ENCODE results near the gene PLS1.
"Not testable (repeated sequence)": the region's sequence is repeated elsewhere in the genome, so short reads cannot be mapped to it uniquely, and the experiment has no call there.

Gene PLS1

DNA sequence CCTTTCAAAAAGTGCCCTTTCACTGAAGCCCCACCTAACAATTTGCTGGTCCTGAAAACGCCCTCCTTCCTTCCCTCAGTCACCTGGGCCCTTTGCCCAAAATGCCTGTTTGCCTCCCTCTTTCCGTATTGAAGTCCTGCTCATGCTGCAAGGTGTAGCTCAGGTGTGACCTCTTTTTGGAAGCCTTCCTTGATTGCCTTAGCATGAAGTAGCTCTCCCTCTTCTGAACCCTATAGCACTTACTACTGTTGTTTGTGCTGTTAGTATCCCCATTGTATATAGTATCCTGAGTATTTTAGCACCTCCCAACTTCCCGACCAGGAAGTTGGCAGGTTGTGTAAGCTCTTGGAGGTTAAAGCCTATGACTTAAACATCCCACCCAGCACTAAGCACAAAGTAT is 1.7 kb downstream of the PLS1 start:
- no peak for DNase-seq

GRCh38 chr3:142601713-142602112 is 5.5 kb downstream of the PLS1 start:
- no peak for DNase-seq

DNA sequence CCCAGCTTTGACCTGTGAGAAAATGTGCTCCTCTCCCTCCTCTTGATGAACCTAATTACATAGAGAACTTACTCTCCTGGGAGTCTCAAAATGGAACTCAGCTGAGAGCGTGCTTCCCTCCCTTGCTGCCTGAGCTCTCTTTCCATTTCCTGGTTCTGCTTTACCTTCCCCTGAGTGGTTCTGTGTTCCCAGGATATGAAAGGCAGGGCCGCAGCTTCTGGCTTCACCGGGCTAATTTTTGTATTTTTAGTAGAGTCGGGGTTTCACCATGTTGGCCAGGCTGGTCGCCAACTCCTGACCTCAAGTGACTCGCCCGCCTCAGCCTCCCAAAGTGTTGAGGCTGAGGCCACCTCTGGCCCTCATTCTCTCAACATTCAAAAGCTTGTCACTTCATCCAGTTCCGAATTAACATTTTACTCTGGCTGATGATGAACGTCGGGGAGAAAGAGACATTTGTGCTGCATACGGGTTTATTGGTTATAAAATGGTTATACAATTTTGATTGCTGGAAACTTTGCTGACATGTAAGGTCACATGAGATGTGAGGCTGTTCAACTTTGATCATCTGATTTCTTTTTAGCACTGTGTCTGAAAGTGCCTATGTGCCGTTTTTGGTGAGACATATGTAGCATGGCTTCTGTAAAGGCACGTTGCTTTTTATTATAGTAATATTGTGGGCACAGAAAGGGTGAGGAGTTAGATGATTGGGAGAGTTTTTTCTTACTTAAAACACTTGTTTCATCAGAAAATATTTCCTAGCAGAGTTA is 6.6 kb downstream of the PLS1 start:
- no peak for DNase-seq

DNA sequence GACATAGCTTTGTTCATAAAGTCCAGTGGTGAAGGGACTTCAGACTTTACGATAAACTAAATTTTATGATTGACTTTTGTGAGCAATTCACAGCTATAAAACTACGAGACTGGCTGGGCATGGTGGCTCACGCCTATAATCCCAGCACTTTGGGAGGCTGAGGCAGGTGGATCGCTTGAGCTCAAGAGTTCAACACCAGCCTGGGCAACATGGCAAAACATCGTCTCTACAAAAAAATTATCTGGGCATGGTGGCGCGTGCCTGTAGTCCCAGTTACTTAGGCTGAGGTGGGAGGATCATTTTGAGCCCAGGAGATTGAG is 7.2 kb downstream of the PLS1 start:
- DNase-seq = not testable (repeated sequence)

DNA sequence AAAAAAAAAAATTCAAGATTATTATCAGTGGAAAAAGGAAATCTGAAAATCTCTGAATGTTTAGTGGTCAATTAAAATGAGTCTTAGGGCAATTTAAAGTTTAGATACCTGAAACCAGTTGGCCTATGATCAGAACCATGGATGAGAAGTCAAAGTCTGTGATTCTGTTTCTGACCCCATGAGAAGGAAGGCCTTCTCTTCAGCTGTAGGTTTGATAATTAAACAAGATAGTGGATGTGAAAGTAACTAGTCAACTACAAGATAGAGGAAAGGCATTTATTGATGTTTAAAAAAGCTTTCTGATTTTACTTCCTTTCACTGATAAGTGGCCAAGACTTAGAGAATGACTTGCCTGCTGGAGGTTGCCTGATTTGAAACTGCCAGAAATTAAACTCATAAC is 8.7 kb downstream of the PLS1 start:
- DNase-seq = no peak

- DNase-seq = no peak
Measured at GRCh38 chr3:142608631-142609030, 12.4 kb downstream of the PLS1 start.

DNA sequence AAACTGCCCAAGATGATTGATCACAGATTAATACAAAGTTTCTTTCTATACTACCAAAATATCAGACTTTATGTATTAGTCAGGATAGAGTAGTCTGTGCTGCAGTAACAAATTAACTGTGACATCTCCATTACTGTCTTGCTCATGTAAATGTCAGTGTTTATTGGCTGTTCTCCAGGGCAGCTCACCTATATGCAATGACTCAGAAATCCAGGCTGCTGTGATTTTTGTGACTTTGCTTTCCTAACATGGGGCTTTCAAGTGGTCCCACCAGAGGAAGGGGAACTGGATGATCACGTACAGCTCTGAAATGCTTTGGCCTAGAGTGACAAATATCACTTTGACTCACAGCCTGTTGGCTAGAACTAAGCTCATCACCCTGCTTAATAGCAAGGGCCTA is 12.9 kb downstream of the PLS1 start:
- no peak for DNase-seq

DNA sequence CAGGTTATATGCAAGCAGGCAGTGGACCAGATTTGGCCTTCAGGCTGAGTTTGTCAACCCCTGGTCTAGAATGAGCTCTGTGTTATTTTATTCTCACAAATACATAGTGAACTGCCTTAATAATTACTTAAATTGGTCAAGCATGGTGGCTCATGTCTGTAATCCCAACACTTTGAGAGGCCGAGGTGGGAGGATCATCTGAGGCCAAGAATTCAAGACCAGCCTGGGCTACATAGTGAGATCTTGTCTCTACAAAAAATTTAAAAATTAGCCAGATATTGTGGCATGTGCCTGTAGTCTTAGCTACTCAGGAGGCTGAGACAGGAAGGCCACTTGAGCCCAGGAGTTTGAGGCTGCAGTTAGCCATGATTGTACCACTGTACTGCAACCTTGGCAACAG is 15.0 kb downstream of the PLS1 start:
- no peak for DNase-seq

DNA sequence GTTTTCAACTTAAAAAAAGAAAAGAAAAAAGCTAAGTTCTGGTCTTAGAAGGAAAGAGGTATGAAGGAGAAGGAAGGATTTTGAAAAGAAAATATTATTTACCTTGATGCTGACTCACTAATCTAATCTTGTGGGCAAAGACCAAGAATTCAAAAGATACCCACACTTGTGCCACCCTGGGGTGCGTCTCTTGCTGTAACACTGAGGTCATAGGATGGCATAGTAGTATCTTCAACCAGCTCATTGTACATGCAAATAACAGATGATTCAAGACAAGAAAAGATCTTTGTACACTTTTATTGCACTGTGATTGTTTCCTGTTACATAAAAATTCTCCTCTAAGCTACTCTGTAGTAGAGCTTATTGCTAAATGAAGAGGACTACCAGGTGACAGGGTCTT is 17.3 kb downstream of the PLS1 start:
- DNase-seq = no peak

DNA sequence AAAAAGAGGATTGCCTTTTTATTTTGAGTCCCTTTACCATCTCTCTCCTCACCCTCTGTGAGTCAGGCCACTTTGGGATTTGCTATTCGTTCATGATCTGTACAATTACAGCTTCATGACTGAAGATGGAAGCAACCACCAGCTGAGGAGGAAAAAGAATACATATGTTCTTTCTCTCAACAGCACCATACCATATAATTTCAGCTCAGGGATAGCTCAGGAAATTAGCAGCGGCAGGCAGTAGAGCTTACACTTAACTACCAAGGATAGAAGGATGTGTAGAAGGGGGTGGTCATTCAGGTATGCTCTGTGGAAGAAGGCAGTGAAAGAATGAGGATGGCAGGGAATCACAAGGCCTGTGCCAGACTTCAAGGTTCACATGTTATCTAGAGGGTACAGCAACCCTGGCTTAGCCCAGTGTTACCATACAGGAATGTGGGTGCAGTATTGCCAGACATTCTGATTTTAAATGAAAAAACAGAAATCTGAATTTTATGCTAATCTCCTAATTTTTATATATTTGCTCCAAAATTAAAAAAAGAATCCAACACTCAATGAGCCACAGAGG is 17.9 kb downstream of the PLS1 start:
- DNase-seq = no peak

DNA sequence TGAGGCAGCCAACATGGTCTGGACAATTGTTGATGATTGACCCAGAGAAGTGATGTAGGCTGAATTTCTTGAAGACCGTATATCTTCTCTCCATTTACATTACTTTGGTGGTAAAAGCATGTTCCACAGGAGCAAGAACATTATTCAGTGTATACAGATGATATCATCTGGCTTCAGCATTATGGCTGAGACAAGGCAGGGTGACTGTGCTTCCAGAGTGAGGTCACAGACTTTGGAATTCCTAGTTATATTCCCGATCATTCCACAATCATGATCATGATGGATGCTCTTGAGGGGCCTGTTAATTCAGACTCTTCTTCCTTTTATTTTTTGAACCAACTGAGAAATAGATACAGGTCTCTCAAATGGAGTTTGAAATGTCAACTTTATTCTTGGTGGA is 19.0 kb downstream of the PLS1 start:
- DNase-seq = no peak

- DNase-seq = no peak
Measured at GRCh38 chr3:142618917-142619461, 22.8 kb downstream of the PLS1 start.

DNA sequence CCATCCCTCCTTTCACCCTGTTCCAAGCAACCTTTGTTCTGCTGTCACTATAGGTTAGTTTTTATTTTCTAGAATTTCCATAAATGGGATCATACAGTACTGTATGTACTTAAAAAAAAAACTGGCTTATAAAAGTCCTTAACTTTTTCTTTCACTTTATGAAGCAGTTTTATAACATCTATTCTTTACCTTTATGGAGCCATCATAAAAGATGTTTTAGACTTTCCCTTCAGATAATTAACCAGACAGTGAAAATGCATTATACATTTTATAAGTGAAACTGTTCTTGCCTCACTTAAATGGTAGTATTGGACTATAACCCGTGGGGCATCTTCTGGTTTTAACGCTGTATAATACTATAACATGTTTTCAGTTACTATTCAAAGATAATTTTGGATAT is 26.2 kb downstream of the PLS1 start:
- no peak for DNase-seq

GRCh38 chr3:142623194-142623593 is 27.0 kb downstream of the PLS1 start:
- DNase-seq = no peak

DNA sequence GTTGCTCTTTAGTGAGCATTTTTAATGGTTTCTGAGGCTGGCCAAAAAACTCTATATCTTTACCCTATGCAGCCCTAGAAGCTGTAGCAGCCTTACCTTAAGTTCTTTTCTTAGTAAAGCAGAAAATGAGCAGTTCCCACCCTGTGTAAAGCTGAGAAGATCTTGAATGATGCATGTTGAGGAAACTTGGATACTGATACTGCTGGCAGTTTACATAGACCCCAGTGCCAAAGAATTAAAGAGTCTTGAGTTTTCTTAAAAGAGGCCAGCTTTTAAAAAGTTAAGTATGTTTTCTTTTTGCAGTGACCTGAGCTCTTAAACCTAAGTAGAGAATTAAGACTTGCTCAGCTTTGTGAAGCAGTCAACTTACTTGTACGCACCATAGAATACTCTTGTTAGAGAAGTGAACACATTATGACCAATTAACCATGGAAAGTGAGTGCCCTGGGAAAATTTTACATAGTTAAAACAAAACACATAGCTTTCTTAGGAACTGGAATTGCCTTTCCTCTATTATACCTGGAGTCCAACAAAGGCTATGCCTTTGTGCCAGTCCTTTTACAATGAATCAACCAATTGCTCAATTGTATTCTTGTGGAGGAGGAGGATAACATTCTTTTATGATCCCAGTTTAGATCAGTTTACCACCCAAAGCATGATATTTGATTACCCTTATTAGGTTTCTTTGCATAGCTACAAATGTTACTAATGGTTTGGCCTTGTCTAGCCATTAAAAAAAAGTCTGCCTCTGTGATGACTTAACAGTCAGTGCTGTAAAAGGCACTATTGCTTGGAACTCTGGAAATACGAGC is 28.4 kb downstream of the PLS1 start:
- DNase-seq = no peak

DNA sequence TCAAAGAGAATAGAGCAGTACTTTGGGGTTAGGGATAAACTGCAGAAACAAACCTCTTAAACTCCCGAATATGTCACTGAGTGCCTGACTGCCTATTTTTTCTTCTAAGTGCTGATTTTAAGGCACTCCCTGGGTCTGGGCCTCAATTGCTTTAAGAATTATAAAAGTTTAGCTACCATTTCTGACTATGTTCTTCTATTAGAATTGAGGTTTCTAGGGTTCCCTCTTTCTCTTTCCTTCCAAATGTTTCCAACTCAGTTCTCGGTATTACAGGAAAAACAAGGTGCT is 28.9 kb downstream of the PLS1 start:
- DNase-seq = no peak

DNA sequence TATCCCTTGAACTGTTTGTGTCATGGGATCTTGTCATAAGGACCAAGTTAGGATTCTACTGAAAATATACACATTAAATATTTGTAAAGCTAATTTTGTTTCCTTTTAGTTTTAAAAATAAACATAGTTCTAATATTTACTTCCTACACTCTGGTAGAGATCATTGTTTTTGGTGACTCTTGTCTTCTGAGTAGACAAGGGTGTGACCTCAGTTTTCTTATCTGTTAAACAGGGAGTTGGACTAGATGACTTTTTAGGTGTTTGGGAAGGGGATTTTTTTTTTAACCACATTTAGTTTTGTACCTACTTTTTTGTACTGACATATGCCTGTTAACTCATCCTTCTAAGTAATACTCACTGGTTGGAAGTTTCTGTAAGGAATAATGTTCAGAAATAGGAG is 30.8 kb downstream of the PLS1 start:
- no peak for DNase-seq

DNA sequence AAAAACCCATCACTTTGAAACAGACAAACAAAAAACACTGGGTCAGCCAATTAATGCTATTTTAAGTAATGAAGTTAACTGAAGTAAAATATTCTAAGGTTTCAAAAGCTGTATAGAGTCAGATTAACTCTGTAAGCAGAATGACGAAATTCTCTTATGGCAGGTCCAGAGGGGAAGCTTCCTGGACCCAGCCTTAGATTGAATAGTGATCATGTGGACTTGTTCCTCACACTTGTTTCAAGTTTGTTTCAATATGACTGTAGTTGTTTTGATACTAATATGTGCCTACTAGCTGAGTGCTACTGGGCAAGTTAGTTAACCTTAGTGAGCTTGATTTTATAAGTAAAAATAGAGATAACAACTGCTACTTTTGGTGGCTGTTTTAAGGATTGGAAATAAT is 32.6 kb downstream of the PLS1 start:
- DNase-seq = no peak

DNA sequence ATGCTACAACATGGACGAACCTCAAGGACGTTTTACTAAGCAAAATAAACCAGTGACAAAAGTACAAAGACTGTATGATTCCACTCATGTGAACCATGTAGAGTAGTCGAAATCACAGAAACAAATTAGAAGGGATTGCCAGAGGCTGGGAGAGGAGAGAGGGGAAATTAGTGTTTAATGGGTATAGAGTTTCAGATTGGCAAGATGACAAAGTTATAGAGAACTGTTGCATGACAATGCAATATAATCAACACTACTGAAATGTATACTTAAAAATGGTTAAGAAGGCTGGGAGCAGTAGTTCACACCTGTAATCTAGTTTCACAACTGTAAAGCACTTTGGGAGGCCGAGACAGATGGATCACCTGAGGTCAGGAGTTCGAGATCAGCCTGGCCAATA is 36.9 kb downstream of the PLS1 start:
- no peak for DNase-seq

- no peak for DNase-seq
Measured at GRCh38 chr3:142636050-142636449, 39.9 kb downstream of the PLS1 start.

GRCh38 chr3:142636664-142637063 is 40.5 kb downstream of the PLS1 start:
- DNase-seq = no peak

- DNase-seq = no peak
Measured at GRCh38 chr3:142638291-142638690, 42.1 kb downstream of the PLS1 start.

- DNase-seq = no peak
Measured at GRCh38 chr3:142641504-142641903, 45.3 kb downstream of the PLS1 start.

DNA sequence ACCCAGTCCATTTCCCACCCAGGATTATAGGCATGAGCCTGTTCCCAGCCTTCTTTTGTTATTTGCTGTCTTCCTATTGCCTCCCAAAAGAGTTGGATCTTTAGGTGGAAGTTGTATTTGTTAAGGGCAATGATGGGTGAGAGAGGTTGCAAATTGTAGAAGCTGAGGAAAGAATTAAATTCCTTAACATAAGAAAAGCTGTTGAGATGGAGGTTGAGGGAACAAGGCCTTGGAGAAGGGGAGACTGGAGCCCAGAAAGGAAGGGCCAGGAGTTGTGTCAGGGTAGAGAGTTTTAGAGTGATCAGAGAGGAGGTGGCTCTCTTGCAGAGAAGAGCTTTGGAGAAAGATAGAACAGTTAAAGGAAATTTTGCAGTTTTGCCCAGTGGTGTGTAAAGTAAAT is 46.8 kb downstream of the PLS1 start:
- DNase-seq = no peak

All from left hindlimb (tissue), 1 donor.